K562 (cell line): ENCODE data around the gene CSNK1A1L. TPM values are rescaled to one million over a fixed set of nuclear protein-coding genes. Genes with fewer than 3 reads are reported as not detected.

Source experiments
- ATF7 ChIP-seq: fragments of 450-650 bp; IDR thresholded peaks from 2 replicates; pipeline ENCODE4 v1.7.1; 2014; ENCODE audit warnings: mild to moderate bottlenecking, moderate library complexity
- COPS2 ChIP-seq: fragments of 450-650 bp; conservative IDR thresholded peaks from 2 replicates; pipeline ENCODE4 v1.6.1; 2016; ENCODE audit warnings: mild to moderate bottlenecking, moderate library complexity
- CREM ChIP-seq: IDR thresholded peaks from 2 replicates; pipeline ENCODE4 v1.6.1; 2014; ENCODE audit warnings: antibody characterized with exemption, low read depth
- ILK ChIP-seq: fragments of 450-650 bp; IDR thresholded peaks from 2 replicates; pipeline ENCODE4 v1.6.1; 2016; ENCODE audit warnings: missing genetic modification characterization, low read depth, mild to moderate bottlenecking, missing compliant biosample characterization, moderate library complexity, borderline replicate concordance
- L3MBTL2 ChIP-seq: fragments of 450-650 bp; IDR thresholded peaks from 2 replicates; pipeline ENCODE4 v1.6.1; 2016; ENCODE audit warnings: mild to moderate bottlenecking, moderate library complexity
- NR4A1 ChIP-seq, 2 experiments: fragments of 250-450 bp in 1 of 2; fragments of 450-650 bp in 1 of 2; sonication (Bioruptor Pico) in 1 of 2; IDR thresholded peaks; 2 replicates each; pipeline versions ENCODE4 v1.4.0 to v1.6.1; 2016 to 2020; ENCODE audit warnings: mild to moderate bottlenecking in 2 of 2, missing compliant biosample characterization in 1 of 2, missing genetic modification characterization in 1 of 2, moderate library complexity in 1 of 2
- PHF20 ChIP-seq: fragments of 450-650 bp; IDR thresholded peaks from 2 replicates; pipeline ENCODE4 v1.6.1; 2018; ENCODE audit not compliant: partially characterized antibody
- PHF8 ChIP-seq: fragments of 200-600 bp; sonication (generic); IDR thresholded peaks from 2 replicates; pipeline ENCODE4 v1.6.1; 2012; ENCODE audit warnings: mixed run types, mild to moderate bottlenecking, inconsistent platforms, low read length, moderate library complexity, borderline replicate concordance
- SMAD4 ChIP-seq: fragments of 250-450 bp; sonication (Bioruptor Pico); conservative IDR thresholded peaks from 2 replicates; pipeline ENCODE4 v1.8.0; 2021; ENCODE audit warnings: inconsistent platforms, mild to moderate bottlenecking, moderate library complexity
- SRSF7 ChIP-seq: fragments of 200-400 bp; formaldehyde crosslinking; optimal IDR thresholded peaks from 2 replicates; pipeline ENCODE3; 2017; ENCODE audit warnings: mild to moderate bottlenecking, low read depth, low read length
- STAT5A ChIP-seq: IDR thresholded peaks from 2 replicates; pipeline ENCODE4 v1.6.1; 2012; ENCODE audit warnings: low read length, inconsistent platforms, borderline replicate concordance
- SUPT5H ChIP-seq: fragments of 450-650 bp; IDR thresholded peaks from 2 replicates; pipeline ENCODE4 v1.6.1; 2016
- ZFX ChIP-seq: sonication (generic); formaldehyde crosslinking; IDR thresholded peaks from 2 replicates; pipeline ENCODE4 v1.8.0; 2022; ENCODE audit warnings: mild to moderate bottlenecking, missing genetic modification reagents, moderate library complexity
- ZNF197 ChIP-seq: fragments of 200-800 bp; sonication (Bioruptor generic); IDR thresholded peaks from 2 replicates; pipeline ENCODE4 v1.6.1; 2016; ENCODE audit warnings: low read depth, missing genetic modification characterization, missing compliant biosample characterization
- polyA plus RNA-seq, 8 experiments: library from polyadenylated mRNA; depleted of rRNA in 4 of 8; stranded (reverse) in 5 of 8; unstranded in 3 of 8; fragments of >200 nt; fragmentation: Nextera tagmentation in 2 of 8; fragmentation: Illumina TruSeq in 1 of 8; extraction: Ambion mirVana in 2 of 8; extraction: Trizol in 1 of 8; gene quantifications; 2 replicates each; pipeline versions ENCODE4 v1.2.1 to v1.2.3, GENCODE V29; 2011 to 2014; ENCODE audit warnings: inconsistent platforms in 1 of 8, missing spikeins in 1 of 8
- total RNA-seq, 7 experiments: library from RNA; depleted of rRNA in 6 of 7; stranded (reverse); fragments of >200 nt in 6 of 7; fragmentation: Illumina TruSeq in 2 of 7; extraction: Trizol in 2 of 7; gene quantifications; 2 replicates each; pipeline versions ENCODE4 v1.2.1 to v1.2.3, GENCODE V29; 2011 to 2021; ENCODE audit warnings: low replicate concordance in 1 of 7
- TF ChIP-seq, protein P1 (sequence below): fragments of 250-450 bp; sonication (Bioruptor Pico); IDR thresholded peaks from 2 replicates; pipeline ENCODE4 v1.4.0; 2020; ENCODE audit warnings: mild to moderate bottlenecking
- TF ChIP-seq, protein P2 (sequence below): fragments of 450-650 bp; IDR thresholded peaks from 2 replicates; pipeline ENCODE4 v1.6.1; 2016
- TF ChIP-seq, protein P3 (sequence below), 3 experiments: fragments of 200-800 bp in 1 of 3; sonication (Bioruptor generic) in 1 of 3; sonication (generic) in 1 of 3; formaldehyde crosslinking in 1 of 3; IDR thresholded peaks; 2 replicates each; pipeline versions ENCODE4 v1.6.1 to v1.8.0; 2016 to 2022; ENCODE audit warnings: mild to moderate bottlenecking in 2 of 3, missing compliant biosample characterization in 2 of 3, missing genetic modification characterization in 2 of 3, missing genetic modification reagents in 1 of 3
- TF ChIP-seq, protein P4 (sequence below), 2 experiments: IDR thresholded peaks; 2 replicates each; pipeline ENCODE4 v1.6.1; 2011; ENCODE audit warnings: borderline replicate concordance in 1 of 2, control low read depth in 1 of 2, low read depth in 1 of 2, low read length in 1 of 2, mild to moderate bottlenecking in 1 of 2, mixed read lengths in 1 of 2, moderate library complexity in 1 of 2; ENCODE audit not compliant: insufficient read depth in 1 of 2, insufficient read length in 1 of 2, poor library complexity in 1 of 2, severe bottlenecking in 1 of 2; ENCODE audit errors: extremely low read depth in 1 of 2
- TF ChIP-seq, protein P5 (sequence below): fragments of 200-800 bp; sonication (Bioruptor generic); IDR thresholded peaks from 2 replicates; pipeline ENCODE4 v1.6.1; 2017; ENCODE audit warnings: missing genetic modification characterization, missing compliant biosample characterization

CSNK1A1L gene
- total and polyA plus RNA-seq, 9 of the 15 experiments (the other 6 are each of a cell fraction or from before 2014, with no cell fraction given), result not detected

DNA sequence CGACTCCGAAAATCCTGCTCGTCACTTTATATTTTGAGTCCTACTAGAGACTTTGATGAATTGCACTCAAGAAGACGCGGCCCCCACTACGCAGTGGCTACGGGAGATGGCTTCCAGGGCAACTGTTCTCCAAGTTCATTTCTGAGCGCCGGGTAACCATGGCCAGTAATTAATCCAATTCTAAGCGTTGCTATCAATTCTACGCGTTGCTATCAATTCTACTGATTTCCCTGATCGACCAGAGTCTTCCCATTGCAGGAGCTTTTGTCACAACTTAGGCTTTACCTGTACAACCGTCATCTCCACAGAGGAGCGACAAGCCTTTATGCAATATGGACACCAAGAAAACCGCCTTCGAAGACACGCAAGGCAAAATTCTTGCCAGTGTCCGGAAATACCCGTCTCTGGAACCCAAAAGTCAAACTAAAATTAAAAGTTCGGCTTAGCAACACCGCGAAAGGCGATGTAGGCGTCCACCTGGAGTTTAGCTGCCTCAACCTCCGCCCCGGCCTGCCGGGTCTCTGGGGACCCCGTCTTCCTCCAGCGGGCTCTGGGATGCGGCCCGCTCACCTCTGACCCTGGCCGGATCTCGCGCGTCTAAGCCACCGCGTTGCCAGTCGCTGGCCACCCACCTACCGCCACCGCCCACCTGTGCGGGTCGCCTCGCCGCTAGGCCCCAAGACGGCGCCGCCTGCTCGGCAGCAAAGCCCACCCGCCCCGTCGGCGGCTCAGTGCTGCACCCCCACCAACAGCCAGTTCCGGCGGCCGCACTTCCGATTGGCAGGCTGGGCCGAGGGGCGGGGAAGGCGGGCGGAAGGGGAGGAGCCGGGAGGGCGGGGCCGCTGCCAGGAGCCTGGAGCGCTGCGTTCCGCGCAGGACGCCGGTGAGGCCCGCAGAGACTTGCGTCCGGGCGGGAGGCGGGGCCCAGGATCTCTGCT lies 46.3 kb downstream of the CSNK1A1L start, which contains the start of gene SUPT20H (continued):
- no peak for TF ChIP-seq ZNF197
- TF ChIP-seq ATF7, result 0 out of 2 replicates have a peak, but pooled peaks have one; percentile 9
- TF ChIP-seq NR4A1 (CRISPR knock-in tag; IDR thresholded peaks at IDR 0.05), result no peak
- 0 out of 2 replicates have a peak, but pooled peaks have one; percentile 32 for TF ChIP-seq NR4A1 (tag; IDR thresholded peaks at IDR 0.05)
- peak; percentile 50 for TF ChIP-seq PHF20
- TF ChIP-seq PHF8, result peak; percentile 88
- TF ChIP-seq STAT5A, result no peak
- TF ChIP-seq, protein P1, sequence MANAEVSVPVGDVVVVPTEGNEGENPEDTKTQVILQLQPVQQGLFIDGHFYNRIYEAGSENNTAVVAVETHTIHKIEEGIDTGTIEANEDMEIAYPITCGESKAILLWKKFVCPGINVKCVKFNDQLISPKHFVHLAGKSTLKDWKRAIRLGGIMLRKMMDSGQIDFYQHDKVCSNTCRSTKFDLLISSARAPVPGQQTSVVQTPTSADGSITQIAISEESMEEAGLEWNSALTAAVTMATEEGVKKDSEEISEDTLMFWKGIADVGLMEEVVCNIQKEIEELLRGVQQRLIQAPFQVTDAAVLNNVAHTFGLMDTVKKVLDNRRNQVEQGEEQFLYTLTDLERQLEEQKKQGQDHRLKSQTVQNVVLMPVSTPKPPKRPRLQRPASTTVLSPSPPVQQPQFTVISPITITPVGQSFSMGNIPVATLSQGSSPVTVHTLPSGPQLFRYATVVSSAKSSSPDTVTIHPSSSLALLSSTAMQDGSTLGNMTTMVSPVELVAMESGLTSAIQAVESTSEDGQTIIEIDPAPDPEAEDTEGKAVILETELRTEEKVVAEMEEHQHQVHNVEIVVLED (CRISPR knock-in tag), result peak; percentile 59
- TF ChIP-seq COPS2, result no peak
- TF ChIP-seq ILK (tag), result no peak
- no peak for TF ChIP-seq SRSF7
- TF ChIP-seq, protein P2, sequence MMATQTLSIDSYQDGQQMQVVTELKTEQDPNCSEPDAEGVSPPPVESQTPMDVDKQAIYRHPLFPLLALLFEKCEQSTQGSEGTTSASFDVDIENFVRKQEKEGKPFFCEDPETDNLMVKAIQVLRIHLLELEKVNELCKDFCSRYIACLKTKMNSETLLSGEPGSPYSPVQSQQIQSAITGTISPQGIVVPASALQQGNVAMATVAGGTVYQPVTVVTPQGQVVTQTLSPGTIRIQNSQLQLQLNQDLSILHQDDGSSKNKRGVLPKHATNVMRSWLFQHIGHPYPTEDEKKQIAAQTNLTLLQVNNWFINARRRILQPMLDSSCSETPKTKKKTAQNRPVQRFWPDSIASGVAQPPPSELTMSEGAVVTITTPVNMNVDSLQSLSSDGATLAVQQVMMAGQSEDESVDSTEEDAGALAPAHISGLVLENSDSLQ, result peak; percentile 65
- peak; percentile 83 for TF ChIP-seq SUPT5H
- peak; percentile 41; the same call in 1 of the 2 replicates for TF ChIP-seq SMAD4 (CRISPR knock-in tag)
- TF ChIP-seq, protein P3, sequence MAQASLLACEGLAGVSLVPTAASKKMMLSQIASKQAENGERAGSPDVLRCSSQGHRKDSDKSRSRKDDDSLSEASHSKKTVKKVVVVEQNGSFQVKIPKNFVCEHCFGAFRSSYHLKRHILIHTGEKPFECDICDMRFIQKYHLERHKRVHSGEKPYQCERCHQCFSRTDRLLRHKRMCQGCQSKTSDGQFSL (CRISPR knock-in tag; IDR thresholded peaks at IDR 0.05), result peak; percentile 96
- TF ChIP-seq, protein P3 (tag; IDR thresholded peaks at IDR 0.05), result peak in 1 of 2 experiments; percentile 82; a peak in 1 of 4 replicates
- TF ChIP-seq CREM, result peak; percentile 53; the same call in 1 of the 2 replicates
- TF ChIP-seq, protein P4, sequence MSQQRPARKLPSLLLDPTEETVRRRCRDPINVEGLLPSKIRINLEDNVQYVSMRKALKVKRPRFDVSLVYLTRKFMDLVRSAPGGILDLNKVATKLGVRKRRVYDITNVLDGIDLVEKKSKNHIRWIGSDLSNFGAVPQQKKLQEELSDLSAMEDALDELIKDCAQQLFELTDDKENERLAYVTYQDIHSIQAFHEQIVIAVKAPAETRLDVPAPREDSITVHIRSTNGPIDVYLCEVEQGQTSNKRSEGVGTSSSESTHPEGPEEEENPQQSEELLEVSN (IDR thresholded peaks at IDR 0.05; ENCODE audit: borderline replicate concordance in 1 of 2, extremely low read depth in 1 of 2, insufficient read depth in 1 of 2, insufficient read length in 1 of 2, low read depth in 1 of 2, low read length in 1 of 2, poor library complexity in 1 of 2, severe bottlenecking in 1 of 2), result peak in 1 of 2 experiments; percentile 38
- peak; percentile 92 for TF ChIP-seq ZFX (CRISPR knock-in tag)
- 0 out of 2 replicates have a peak, but pooled peaks have one; percentile 12 for TF ChIP-seq L3MBTL2
- TF ChIP-seq, protein P5, sequence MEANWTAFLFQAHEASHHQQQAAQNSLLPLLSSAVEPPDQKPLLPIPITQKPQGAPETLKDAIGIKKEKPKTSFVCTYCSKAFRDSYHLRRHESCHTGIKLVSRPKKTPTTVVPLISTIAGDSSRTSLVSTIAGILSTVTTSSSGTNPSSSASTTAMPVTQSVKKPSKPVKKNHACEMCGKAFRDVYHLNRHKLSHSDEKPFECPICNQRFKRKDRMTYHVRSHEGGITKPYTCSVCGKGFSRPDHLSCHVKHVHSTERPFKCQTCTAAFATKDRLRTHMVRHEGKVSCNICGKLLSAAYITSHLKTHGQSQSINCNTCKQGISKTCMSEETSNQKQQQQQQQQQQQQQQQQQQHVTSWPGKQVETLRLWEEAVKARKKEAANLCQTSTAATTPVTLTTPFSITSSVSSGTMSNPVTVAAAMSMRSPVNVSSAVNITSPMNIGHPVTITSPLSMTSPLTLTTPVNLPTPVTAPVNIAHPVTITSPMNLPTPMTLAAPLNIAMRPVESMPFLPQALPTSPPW (CRISPR knock-in tag), result peak; percentile 57
